RWPE2 (cell line): ENCODE results near the gene DNAJC27.

ENCODE experiments used
- ATAC-seq: fragments of 200-7000 bp; cut with Tn5 transposase; 3 replicates; pipeline ENCODE4 v1.9.1; 2021; ENCODE audit warnings: low read depth
- DNase-seq: peaks from one replicate; pipeline ENCODE4 v3.0.0-alpha.2; 2020; ENCODE audit warnings: low spot score
- H3K27ac ChIP-seq: fragments of 450-650 bp; 2 replicates; pipeline ENCODE4 v1.5.1; 2017; ENCODE audit warnings: mild to moderate bottlenecking; ENCODE audit not compliant: poor library complexity, severe bottlenecking
- H3K27me3 ChIP-seq: fragments of 250-450 bp; sonication (Bioruptor Pico); 2 replicates; pipeline ENCODE4 v1.5.1; 2021; ENCODE audit warnings: mild to moderate bottlenecking, moderate library complexity; ENCODE audit not compliant: insufficient read depth, poor library complexity, severe bottlenecking
- H3K36me3 ChIP-seq: fragments of 250-450 bp; sonication (Bioruptor Pico); 2 replicates; pipeline ENCODE4 v1.5.1; 2020; ENCODE audit warnings: low read depth, mild to moderate bottlenecking, moderate library complexity
- H3K4me1 ChIP-seq: fragments of 250-450 bp; sonication (Bioruptor Pico); 2 replicates; pipeline ENCODE4 v1.5.1; 2021; ENCODE audit warnings: mild to moderate bottlenecking, moderate library complexity; ENCODE audit not compliant: insufficient read depth, poor library complexity, severe bottlenecking
- H3K4me3 ChIP-seq: fragments of 250-450 bp; sonication (Bioruptor Pico); 2 replicates; pipeline ENCODE4 v1.5.1; 2021; ENCODE audit warnings: mild to moderate bottlenecking, moderate library complexity; ENCODE audit not compliant: severe bottlenecking
- H3K9me3 ChIP-seq: fragments of 250-450 bp; sonication (Bioruptor Pico); 2 replicates; pipeline ENCODE4 v1.5.1; 2021; ENCODE audit warnings: mild to moderate bottlenecking, moderate library complexity; ENCODE audit not compliant: severe bottlenecking
- CTCF ChIP-seq: fragments of 450-650 bp; IDR thresholded peaks from one replicate; pipeline ENCODE4 v1.5.1; 2017; ENCODE audit warnings: mild to moderate bottlenecking, moderate library complexity; ENCODE audit not compliant: poor library complexity, severe bottlenecking

DNAJC27 gene

GRCh38 chr2:24920098-24920808, 51.5 kb downstream of the DNAJC27 start, which contains the start of gene ADCY3:
ADCY3 (minus strand) TSS chr2:24920237; CDS start chr2:24918987, 1,250 bp downstream.
- H3K36me3 ChIP-seq: peaks cover 27% of the 10 kb centered on the region
- ATAC-seq (peak; percentile 42), DNase-seq (no peak)
- peak within 1 kb of the TSS; percentile 74 for H3K27ac ChIP-seq
- no peaks in the 10 kb centered on the region for H3K27me3 ChIP-seq
- H3K9me3 ChIP-seq: no peaks in the 10 kb centered on the region
- peak within 1 kb of the TSS; percentile 96 for H3K4me3 ChIP-seq
- no peaks in the 10 kb centered on the region for H3K4me1 ChIP-seq
- TF ChIP-seq CTCF: no peak

- ATAC-seq (peak; percentile 15), DNase-seq (no peak)
- H3K36me3 ChIP-seq: peaks cover 27% of the 10 kb centered on the region
- no peaks in the 10 kb centered on the region for H3K27me3 ChIP-seq
- no peaks in the 10 kb centered on the region for H3K9me3 ChIP-seq
- H3K27ac ChIP-seq: peak overlapping the region; percentile 74
- H3K4me3 ChIP-seq: peak overlapping the region; percentile 96
- TF ChIP-seq CTCF: no peak
- no peaks in the 10 kb centered on the region for H3K4me1 ChIP-seq
Measured at GRCh38 chr2:24919506-24920097, 52.2 kb downstream of the DNAJC27 start.

- H3K27me3 ChIP-seq: no peaks in the 10 kb centered on the region
- TF ChIP-seq CTCF: no peak
- DNase-seq (no peak), ATAC-seq (peak; percentile 71)
- no peaks in the 10 kb centered on the region for H3K4me1 ChIP-seq
- H3K4me3 ChIP-seq: peak overlapping the region; percentile 96
- H3K27ac ChIP-seq: peak overlapping the region; percentile 74
- no peaks in the 10 kb centered on the region for H3K9me3 ChIP-seq
- peaks cover 27% of the 10 kb centered on the region for H3K36me3 ChIP-seq
Measured at GRCh38 chr2:24919037-24919505, 52.7 kb downstream of the DNAJC27 start.

GRCh38 chr2:24918326-24919036, 53.3 kb downstream of the DNAJC27 start:
- Histone ChIP-seq H3K4me3 (peak overlapping the region; percentile 96), H3K9me3 (no peaks in the 10 kb centered on the region), H3K36me3 (peaks cover 27% of the 10 kb centered on the region), H3K27me3 (no peaks in the 10 kb centered on the region), H3K4me1 (no peaks in the 10 kb centered on the region), H3K27ac (peak overlapping the region; percentile 74)
- DNase-seq (no peak), ATAC-seq (no peak)
- no peak for TF ChIP-seq CTCF
